ENCODE measurements around the gene TSACC.

Gene TSACC

DNA sequence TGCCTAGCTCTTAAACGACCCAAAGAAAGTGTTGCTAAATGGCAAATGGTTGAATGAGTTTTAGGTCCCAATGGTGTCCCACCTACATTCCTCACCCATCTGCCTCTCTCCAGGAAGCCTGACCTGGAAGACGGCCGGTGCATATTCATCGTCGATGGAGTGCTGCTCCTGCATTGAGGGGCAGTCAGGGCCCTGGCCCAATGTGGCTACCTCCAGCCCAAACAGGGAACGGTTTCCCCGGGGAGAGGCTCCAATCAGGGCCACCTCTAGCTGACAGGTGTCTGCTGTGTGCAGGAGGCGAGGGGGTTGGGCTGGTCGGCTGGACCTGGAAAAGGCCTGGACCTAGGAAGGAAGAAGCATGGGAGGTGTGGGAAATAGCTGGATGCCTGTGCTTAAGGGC, 44.4 kb upstream of the TSACC start:
- peaks cover 5% of the 10 kb centered on the region for H3K79me1 ChIP-seq (ENCODE audit: low read depth, low read length)
- no peak overlapping the region for H3K14ac ChIP-seq (ENCODE audit: low read length)
- H2AK5ac ChIP-seq (ENCODE audit: low read depth, low read length): no peak overlapping the region
- no peak overlapping the region for H2BK12ac ChIP-seq (ENCODE audit: low read length)
- no CpG with 5 or more reads among the region's 9 CpGs for WGBS, 2 donors (ENCODE audit: extremely low coverage in 2 of 2, insufficient read length in 2 of 2, insufficient replicate concordance in 1 of 2)
- no peak for DNase-seq (ENCODE audit: low spot score)
- no peaks in the 10 kb centered on the region for H3K9me3 ChIP-seq (replicated peaks in 1 of 2; ENCODE audit: control insufficient read depth in 2 of 2, insufficient read depth in 1 of 2, low read depth in 1 of 2, low read length in 2 of 2)
- H2BK15ac ChIP-seq (ENCODE audit: low read length): no peak overlapping the region
- no peak overlapping the region for H3K23ac ChIP-seq (ENCODE audit: low read depth, low read length, poor library complexity)
- H4K91ac ChIP-seq (ENCODE audit: low read depth, low read length, poor library complexity): no peak overlapping the region
- H3K9ac ChIP-seq (ENCODE audit: low read depth, low read length, poor library complexity): no peak overlapping the region
- H3K4me1 ChIP-seq (ENCODE audit: control insufficient read depth in 2 of 2, insufficient read depth in 1 of 2, low read depth in 1 of 2, low read length in 2 of 2): peaks cover 2 to 10% of the 10 kb centered on the region in 2 donors
- H3K4me3 ChIP-seq (ENCODE audit: low read length in 2 of 2): no peak overlapping the region
- no peaks in the 10 kb centered on the region for H3K27me3 ChIP-seq (ENCODE audit: control insufficient read depth in 3 of 3, insufficient read depth in 3 of 3, low read depth in 1 of 3, low read length in 3 of 3)
- no peak overlapping the region for H2BK120ac ChIP-seq (ENCODE audit: low read depth, low read length)
- H3K4me2 ChIP-seq (ENCODE audit: insufficient read depth, low read length, poor library complexity, severe bottlenecking): no peak overlapping the region
- H3K36me3 ChIP-seq (replicated peaks in 1 of 2; ENCODE audit: control insufficient read depth in 2 of 2, insufficient read depth in 2 of 2, low read length in 2 of 2): peaks cover 0 to 2% of the 10 kb centered on the region in 2 donors
- H4K8ac ChIP-seq (ENCODE audit: low read depth, low read length): no peak overlapping the region
- H2AFZ ChIP-seq (ENCODE audit: low read length): no peak overlapping the region
- H3K18ac ChIP-seq (ENCODE audit: low read length): no peak overlapping the region
- no peak overlapping the region for H3K27ac ChIP-seq (replicated peaks; ENCODE audit: low read length)
- H2BK5ac ChIP-seq (ENCODE audit: low read length): no peak overlapping the region
- no peak overlapping the region for H3K4ac ChIP-seq (ENCODE audit: low read length)

DNA sequence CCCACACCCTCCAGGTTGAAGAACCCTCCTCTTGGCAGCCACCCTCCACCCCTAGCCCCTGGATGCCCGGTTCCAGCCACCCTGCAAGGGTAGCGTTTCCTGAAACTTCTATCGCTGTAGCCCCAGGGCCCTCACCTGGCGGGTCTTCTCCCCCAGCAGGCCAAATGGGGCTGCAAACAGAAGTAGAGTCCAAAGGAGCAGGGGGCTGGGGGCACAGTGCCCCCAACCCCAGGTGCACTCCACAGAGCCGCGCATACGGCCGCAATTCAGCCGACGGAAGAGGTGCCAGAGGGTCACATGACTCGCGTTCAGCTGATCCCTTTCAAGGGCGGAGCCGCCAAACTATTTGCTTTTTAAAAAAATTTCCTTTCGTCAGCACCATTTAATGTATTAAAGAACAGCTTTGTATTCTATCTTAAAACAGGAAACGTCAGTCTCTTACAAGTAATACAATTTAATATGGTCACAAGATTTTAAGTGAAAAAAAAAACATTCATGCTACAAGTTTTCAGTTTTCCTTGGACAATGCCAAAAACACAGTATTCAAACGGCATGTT, 42.9 kb upstream of the TSACC start, which contains the start of gene GLMP:
GLMP (minus strand) TSS at position 289 of the 557 bp plus-strand sequence; CDS start at position 255, 34 bp downstream.
- DNase-seq (ENCODE audit: low spot score): no peak
- no peak within 1 kb of the TSS for H3K23ac ChIP-seq (ENCODE audit: low read depth, low read length, poor library complexity)
- peak within 1 kb of the TSS; percentile 88 for H3K4me2 ChIP-seq (ENCODE audit: insufficient read depth, low read length, poor library complexity, severe bottlenecking)
- peak within 1 kb of the TSS; percentile 3 for H4K91ac ChIP-seq (ENCODE audit: low read depth, low read length, poor library complexity)
- H2BK12ac ChIP-seq (ENCODE audit: low read length): no peak within 1 kb of the TSS
- H3K27ac ChIP-seq (replicated peaks; ENCODE audit: low read length): no peak within 1 kb of the TSS
- peak within 1 kb of the TSS; percentile 56 to 76 for H3K4me3 ChIP-seq (ENCODE audit: low read length in 2 of 2)
- no peak within 1 kb of the TSS for H2BK5ac ChIP-seq (ENCODE audit: low read length)
- no CpG with 5 or more reads among the region's 17 CpGs for WGBS, 2 donors (ENCODE audit: extremely low coverage in 2 of 2, insufficient read length in 2 of 2, insufficient replicate concordance in 1 of 2)
- H3K27me3 ChIP-seq (ENCODE audit: control insufficient read depth in 3 of 3, insufficient read depth in 3 of 3, low read depth in 1 of 3, low read length in 3 of 3): no peaks in the 10 kb centered on the region
- H2BK120ac ChIP-seq (ENCODE audit: low read depth, low read length): no peak within 1 kb of the TSS
- H3K36me3 ChIP-seq (replicated peaks in 1 of 2; ENCODE audit: control insufficient read depth in 2 of 2, insufficient read depth in 2 of 2, low read length in 2 of 2): peaks cover 0 to 2% of the 10 kb centered on the region in 2 donors
- peak within 1 kb of the TSS; percentile 50 for H3K18ac ChIP-seq (ENCODE audit: low read length)
- H3K14ac ChIP-seq (ENCODE audit: low read length): no peak within 1 kb of the TSS
- H2BK15ac ChIP-seq (ENCODE audit: low read length): no peak within 1 kb of the TSS
- no peak within 1 kb of the TSS for H3K4ac ChIP-seq (ENCODE audit: low read length)
- H2AFZ ChIP-seq (ENCODE audit: low read length): peak within 1 kb of the TSS; percentile 98
- H3K9me3 ChIP-seq (replicated peaks in 1 of 2; ENCODE audit: control insufficient read depth in 2 of 2, insufficient read depth in 1 of 2, low read depth in 1 of 2, low read length in 2 of 2): no peaks in the 10 kb centered on the region
- H3K9ac ChIP-seq (ENCODE audit: low read depth, low read length, poor library complexity): peak within 1 kb of the TSS; percentile 32
- peak within 1 kb of the TSS; percentile 78 for H2AK5ac ChIP-seq (ENCODE audit: low read depth, low read length)
- H4K8ac ChIP-seq (ENCODE audit: low read depth, low read length): no peak within 1 kb of the TSS
- peaks cover 5% of the 10 kb centered on the region for H3K79me1 ChIP-seq (ENCODE audit: low read depth, low read length)
- peaks cover 2 to 10% of the 10 kb centered on the region in 2 donors for H3K4me1 ChIP-seq (ENCODE audit: control insufficient read depth in 2 of 2, insufficient read depth in 1 of 2, low read depth in 1 of 2, low read length in 2 of 2)

DNA sequence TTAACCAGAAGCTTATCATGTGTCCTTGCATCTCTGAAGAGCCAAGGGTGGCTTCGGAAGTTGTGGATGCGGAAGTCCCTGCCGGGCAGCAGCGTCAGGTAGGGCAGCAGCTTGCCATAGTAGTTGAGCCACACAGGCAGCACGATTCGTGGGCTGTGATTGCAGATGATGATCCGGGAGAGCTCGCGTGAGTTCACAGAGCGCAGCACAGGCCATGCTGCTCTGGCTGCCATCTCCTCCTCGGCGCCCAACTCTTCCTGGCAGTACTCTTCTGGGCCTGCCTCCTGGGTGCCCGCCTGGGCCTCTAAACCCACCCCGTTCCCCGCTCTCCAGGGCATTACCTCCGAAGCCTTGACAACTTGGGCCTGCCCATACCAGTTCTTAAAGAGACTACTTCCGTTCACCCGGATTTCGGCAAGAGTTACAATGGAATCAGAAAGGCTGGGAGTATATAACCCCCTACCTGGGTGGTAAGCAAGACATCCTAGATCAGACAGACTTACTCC, 39.4 kb upstream of the TSACC start, which contains the start of gene VHLL:
VHLL (minus strand) TSS at position 456 of the 506 bp plus-strand sequence; CDS start at position 338, 118 bp downstream.
- DNase-seq (ENCODE audit: low spot score): no peak
- H2AK5ac ChIP-seq (ENCODE audit: low read depth, low read length): no peak within 1 kb of the TSS
- H4K91ac ChIP-seq (ENCODE audit: low read depth, low read length, poor library complexity): no peak within 1 kb of the TSS
- no peak within 1 kb of the TSS for H3K4me3 ChIP-seq (ENCODE audit: low read length in 2 of 2)
- no peak within 1 kb of the TSS for H2BK120ac ChIP-seq (ENCODE audit: low read depth, low read length)
- H3K14ac ChIP-seq (ENCODE audit: low read length): no peak within 1 kb of the TSS
- H3K27me3 ChIP-seq (ENCODE audit: control insufficient read depth in 3 of 3, insufficient read depth in 3 of 3, low read depth in 1 of 3, low read length in 3 of 3): no peaks in the 10 kb centered on the region
- peaks cover 0 to 3% of the 10 kb centered on the region in 2 donors for H3K36me3 ChIP-seq (replicated peaks in 1 of 2; ENCODE audit: control insufficient read depth in 2 of 2, insufficient read depth in 2 of 2, low read length in 2 of 2)
- H3K18ac ChIP-seq (ENCODE audit: low read length): no peak within 1 kb of the TSS
- H2BK15ac ChIP-seq (ENCODE audit: low read length): no peak within 1 kb of the TSS
- H3K27ac ChIP-seq (replicated peaks; ENCODE audit: low read length): no peak within 1 kb of the TSS
- WGBS, 2 donors (ENCODE audit: extremely low coverage in 2 of 2, insufficient read length in 2 of 2, insufficient replicate concordance in 1 of 2): no CpG with 5 or more reads among the region's 19 CpGs
- no peak within 1 kb of the TSS for H2AFZ ChIP-seq (ENCODE audit: low read length)
- no peaks in the 10 kb centered on the region for H3K9me3 ChIP-seq (replicated peaks in 1 of 2; ENCODE audit: control insufficient read depth in 2 of 2, insufficient read depth in 1 of 2, low read depth in 1 of 2, low read length in 2 of 2)
- H3K79me1 ChIP-seq (ENCODE audit: low read depth, low read length): peaks cover 4% of the 10 kb centered on the region
- no peak within 1 kb of the TSS for H3K23ac ChIP-seq (ENCODE audit: low read depth, low read length, poor library complexity)
- no peak within 1 kb of the TSS for H3K4me2 ChIP-seq (ENCODE audit: insufficient read depth, low read length, poor library complexity, severe bottlenecking)
- H3K4me1 ChIP-seq (ENCODE audit: control insufficient read depth in 2 of 2, insufficient read depth in 1 of 2, low read depth in 1 of 2, low read length in 2 of 2): peaks cover 2 to 6% of the 10 kb centered on the region in 2 donors
- peak within 1 kb of the TSS; percentile 27 for H3K9ac ChIP-seq (ENCODE audit: low read depth, low read length, poor library complexity)
- no peak within 1 kb of the TSS for H4K8ac ChIP-seq (ENCODE audit: low read depth, low read length)
- H3K4ac ChIP-seq (ENCODE audit: low read length): no peak within 1 kb of the TSS
- H2BK5ac ChIP-seq (ENCODE audit: low read length): no peak within 1 kb of the TSS
- H2BK12ac ChIP-seq (ENCODE audit: low read length): peak within 1 kb of the TSS; percentile 16

DNA sequence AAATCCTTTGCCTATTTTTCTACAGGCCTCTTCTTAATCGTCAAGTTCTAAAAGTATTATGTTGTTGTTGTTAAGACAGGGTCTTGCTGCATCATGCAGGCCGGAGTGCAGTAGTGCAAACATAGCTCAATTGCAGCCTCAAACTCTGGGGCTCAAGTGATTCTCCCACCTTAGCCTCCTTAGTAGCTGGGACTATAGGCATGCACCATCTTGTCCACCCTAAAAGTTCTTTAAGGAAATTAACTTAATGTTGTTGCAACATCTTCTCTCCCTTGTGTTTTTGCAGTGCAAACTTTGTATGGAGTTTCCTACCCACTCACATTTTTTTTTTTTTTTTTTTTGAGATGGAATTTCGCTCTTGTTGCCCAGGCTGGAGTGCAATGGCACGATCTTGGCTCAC, 35.1 kb upstream of the TSACC start:
- Histone ChIP-seq H4K91ac (ENCODE audit: low read depth, low read length, poor library complexity) (no peak overlapping the region), H3K36me3 (replicated peaks in 1 of 2; ENCODE audit: control insufficient read depth in 2 of 2, insufficient read depth in 2 of 2, low read length in 2 of 2) (peaks cover 4 to 37% of the 10 kb centered on the region in 2 donors), H3K27ac (replicated peaks; ENCODE audit: low read length) (no peak overlapping the region), H3K14ac (ENCODE audit: low read length) (no peak overlapping the region), H3K4me2 (ENCODE audit: insufficient read depth, low read length, poor library complexity, severe bottlenecking) (no peak overlapping the region), H2BK5ac (ENCODE audit: low read length) (no peak overlapping the region), H3K27me3 (ENCODE audit: control insufficient read depth in 3 of 3, insufficient read depth in 3 of 3, low read depth in 1 of 3, low read length in 3 of 3) (no peaks in the 10 kb centered on the region), H2BK120ac (ENCODE audit: low read depth, low read length) (no peak overlapping the region), H3K18ac (ENCODE audit: low read length) (no peak overlapping the region), H2AFZ (ENCODE audit: low read length) (no peak overlapping the region), H3K4ac (ENCODE audit: low read length) (no peak overlapping the region), H2BK12ac (ENCODE audit: low read length) (no peak overlapping the region), H2AK5ac (ENCODE audit: low read depth, low read length) (no peak overlapping the region), H3K23ac (ENCODE audit: low read depth, low read length, poor library complexity) (no peak overlapping the region), H3K9ac (ENCODE audit: low read depth, low read length, poor library complexity) (no peak overlapping the region), H2BK15ac (ENCODE audit: low read length) (no peak overlapping the region), H3K79me1 (ENCODE audit: low read depth, low read length) (no peaks in the 10 kb centered on the region), H3K4me1 (ENCODE audit: control insufficient read depth in 2 of 2, insufficient read depth in 1 of 2, low read depth in 1 of 2, low read length in 2 of 2) (no peaks in the 10 kb centered on the region), H4K8ac (ENCODE audit: low read depth, low read length) (no peak overlapping the region), H3K4me3 (ENCODE audit: low read length in 2 of 2) (no peak overlapping the region), H3K9me3 (replicated peaks in 1 of 2; ENCODE audit: control insufficient read depth in 2 of 2, insufficient read depth in 1 of 2, low read depth in 1 of 2, low read length in 2 of 2) (no peaks in the 10 kb centered on the region)
- no CpG with 5 or more reads among the region's 4 CpGs for WGBS, 2 donors (ENCODE audit: extremely low coverage in 2 of 2, insufficient read length in 2 of 2, insufficient replicate concordance in 1 of 2)
- DNase-seq (ENCODE audit: low spot score): no peak
